NK-92 treated with Interleukin-12 subunit alpha and Interleukin-12 subunit beta, amount 100 ng/mL, for 24 hours (cell line): ENCODE results near the gene LY86.

Experiments
- DNase-seq: peaks from one replicate; lab custom pipeline; 2025; lab: John Stamatoyannopoulos, UW

LY86 gene

DNA sequence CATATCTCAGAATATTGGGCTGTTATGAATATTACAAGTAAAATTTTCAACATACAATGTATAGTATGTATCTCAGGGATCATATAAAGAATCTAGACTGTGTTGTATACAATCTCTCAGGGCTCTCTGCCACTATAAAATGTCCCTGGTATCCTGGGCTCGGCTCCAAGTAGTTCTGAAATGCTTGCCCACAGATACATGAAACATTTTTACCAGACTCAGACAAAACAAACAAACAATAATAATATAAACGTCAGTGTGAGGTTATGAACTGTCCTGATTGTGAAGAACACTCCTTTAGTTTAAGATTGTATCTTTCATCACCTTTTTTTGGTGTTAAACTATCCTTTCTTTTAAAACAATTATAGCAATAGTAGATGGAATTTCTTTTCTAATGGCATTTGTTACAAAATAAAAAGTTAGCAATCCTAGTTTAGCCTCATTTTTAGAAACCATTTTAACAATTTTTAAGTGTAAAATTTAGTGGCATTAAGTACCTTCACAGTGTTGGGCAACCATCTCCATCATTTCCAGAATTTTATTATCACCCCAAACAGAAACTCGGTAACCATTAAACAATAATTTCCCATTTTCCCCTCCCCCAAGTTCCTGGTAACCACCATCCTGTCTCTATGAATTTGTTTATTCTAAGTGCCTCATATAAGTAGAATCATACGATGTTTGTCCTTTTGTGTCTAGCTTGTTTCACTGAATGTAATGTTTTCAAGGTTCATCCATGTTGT is 17.4 kb upstream of the LY86 start:
- no peak for DNase-seq

DNA sequence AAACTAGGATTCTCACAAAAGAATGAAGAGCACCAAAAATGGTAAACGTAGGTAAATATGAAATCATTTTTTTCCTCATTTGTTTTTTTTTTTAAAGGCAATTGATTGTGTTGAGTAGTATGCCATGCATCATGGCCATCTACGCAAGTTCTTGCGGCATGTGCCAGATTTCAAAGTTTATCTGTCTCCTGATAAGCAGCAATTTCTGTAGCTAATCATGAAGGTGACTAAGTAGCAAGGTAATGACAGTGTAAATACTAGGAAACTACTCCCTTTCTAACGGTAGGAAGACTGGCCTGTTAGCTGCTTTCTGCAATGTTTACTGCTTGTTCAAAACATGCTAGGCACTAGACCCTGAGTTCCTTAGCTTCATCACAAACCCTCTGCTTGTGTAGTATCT is 13.4 kb upstream of the LY86 start:
- DNase-seq: no peak

DNA sequence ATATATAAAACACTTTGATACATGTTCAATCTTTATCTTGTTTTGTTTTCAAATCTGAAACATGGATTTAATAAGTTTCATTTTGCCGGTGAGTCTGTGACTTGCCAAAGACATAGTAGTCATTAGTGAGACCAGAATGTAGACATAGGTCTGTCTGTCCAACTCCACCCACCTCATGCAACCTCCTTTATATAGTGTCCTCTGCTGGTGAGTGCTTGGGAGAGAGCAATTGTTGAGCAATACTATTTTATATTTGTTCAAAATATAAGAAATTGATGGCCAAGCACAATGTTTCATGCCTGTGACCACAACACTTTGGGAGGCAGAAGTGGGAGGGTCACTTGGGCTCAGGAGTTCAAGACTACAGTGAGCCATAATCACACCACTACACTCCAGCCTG is 10.8 kb upstream of the LY86 start:
- DNase-seq: no peak

DNA sequence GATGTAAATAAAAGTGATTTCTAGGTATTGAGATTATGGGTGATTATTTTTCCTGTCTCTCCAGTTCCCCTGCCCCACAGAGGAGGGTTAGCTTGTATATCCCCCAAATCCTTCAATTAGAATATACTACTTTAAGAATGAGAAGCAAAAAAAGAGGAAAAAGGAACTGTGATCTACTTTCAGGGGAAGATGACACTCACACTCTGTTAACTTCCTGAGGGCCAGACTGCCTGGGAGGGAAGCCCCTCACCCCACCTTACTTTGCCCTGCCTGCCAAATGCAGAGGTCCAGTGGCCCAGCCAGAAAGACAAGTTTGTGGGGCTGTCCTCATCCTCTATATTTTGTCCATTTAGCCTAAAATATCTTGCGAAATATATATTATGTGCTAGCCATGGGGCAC is 9.2 kb upstream of the LY86 start:
- DNase-seq: no peak

DNA sequence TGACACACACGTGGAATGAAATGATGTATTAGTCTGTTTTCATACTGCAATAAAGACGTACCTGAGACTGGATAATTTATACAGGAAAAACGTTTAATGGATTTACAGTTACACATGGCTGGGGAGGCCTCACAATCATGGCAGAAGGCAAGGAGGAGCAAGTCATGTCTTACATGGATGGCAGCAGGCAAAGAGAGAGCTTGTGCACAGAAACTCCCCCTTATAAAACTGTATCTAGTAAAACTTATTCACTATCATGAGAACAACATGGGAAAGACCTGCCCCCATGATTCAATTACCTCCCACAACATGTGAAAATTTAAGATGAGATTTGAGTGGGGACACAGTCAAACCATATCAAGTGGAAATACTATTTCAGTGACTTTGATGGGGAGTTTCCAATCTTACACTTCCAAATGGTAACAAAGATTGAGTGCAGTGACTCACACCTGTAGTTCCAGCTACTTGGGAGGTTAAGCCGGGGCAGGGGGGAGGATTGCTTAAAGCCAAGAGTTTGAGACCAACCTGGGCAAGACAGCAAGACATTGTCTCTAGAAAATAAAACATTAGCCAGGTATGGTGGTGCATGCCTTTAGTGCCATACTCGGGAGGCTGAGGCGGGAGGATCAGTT is 8.2 kb upstream of the LY86 start:
- no peak for DNase-seq

DNA sequence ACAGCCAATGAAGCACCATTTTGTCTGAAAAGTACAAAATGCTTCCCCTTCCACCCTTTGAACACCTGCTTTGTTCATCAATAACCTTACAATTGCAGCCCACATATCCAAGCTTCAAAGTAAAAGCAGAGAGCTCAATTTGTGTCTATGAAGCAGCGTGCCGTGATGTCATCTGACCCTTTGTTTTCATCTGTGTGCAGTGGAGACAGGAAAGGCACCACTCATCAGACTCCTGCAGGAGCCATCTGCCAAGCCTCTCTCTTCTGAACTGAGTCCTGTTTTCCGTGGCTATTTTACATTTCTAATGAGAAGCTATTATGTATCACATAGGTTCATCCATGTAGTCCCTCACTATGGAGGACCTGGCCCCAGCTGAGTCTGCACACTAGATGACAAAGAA is 7.5 kb upstream of the LY86 start:
- no peak for DNase-seq

DNA sequence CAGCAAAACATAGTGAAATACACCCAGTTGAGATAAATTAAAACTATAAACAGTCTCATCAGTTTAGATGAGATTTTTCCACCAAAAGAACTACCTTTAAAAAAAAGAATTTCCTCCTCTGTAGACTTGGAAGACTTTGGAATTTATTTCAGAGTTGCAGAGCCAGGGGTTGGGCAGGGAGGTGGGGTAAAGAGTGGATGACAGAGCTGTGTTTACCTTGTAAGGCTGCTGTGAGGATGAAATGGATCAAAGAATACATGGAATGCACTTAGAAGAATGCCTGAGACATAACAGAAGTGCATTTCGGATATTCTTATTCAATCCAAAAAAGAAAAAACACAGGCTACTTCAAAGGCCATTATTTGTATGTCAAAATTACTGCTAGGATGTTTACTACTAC is 6.4 kb upstream of the LY86 start:
- DNase-seq: no peak

DNA sequence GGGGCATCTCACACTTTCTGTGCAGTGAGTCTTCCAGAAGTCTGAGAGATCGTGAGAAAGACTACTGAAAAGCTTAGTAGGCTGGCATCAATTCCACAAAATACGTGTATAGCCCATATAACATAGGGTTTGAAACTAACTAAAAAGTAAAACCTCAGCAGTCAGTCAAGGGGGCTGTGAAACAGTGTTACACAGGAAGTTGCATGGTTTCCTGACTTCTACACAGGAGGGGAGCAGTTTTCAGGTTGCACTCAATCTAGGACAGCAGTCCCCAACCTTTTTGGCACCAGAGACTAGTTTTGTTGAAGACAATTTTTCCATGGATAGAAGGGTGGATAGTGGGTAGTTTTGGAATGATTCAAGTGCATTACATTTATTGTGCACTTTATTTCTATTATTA is 4.7 kb upstream of the LY86 start:
- DNase-seq: no peak

DNA sequence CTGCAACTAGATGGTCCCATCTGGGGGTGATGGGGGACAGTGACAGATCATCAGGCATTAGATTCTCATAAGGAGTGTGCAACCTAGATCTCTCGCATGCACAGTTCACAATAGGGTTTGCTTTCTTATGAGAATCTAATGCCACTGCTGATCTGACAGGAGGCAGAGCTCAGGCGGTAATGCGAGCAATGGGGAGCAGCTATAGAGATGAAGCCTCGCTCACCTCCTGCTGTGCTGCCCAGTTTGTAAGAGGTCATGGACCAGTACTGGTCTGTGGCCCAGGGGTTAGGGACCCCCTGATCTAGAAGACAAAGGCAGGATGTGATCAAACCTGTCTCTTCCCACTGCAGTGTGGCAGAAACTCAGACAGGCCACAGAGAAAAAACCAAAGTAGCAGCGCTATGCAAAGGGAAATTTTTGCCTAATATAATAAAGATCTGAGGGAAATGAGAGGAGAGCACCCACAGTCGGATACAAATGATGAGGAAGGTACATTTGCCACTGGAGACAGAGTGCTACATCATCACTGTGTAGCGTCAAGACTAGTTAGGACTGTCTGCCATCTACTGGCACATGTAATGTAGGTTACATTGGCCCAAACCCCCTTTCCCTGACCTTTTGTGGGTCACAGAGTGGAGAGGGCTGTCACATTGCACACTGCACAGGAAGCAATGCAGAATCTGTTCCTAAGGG is 4.1 kb upstream of the LY86 start:
- DNase-seq: no peak

DNA sequence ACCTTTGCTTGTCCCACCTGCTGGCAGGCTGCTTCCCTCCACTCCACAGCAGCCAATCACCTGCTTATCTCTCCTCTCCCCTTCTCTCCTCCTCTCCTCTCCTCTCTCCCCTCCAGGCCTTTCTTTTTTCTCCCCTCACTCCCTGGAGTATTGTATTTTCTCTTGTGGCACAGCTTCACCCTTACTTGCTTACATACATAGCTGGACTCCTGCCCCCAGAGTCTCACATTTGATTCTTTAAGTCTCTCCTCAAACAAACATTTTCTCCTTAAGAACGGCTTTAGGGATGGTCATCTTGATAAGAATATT is 3.6 kb upstream of the LY86 start:
- DNase-seq: no peak

DNA sequence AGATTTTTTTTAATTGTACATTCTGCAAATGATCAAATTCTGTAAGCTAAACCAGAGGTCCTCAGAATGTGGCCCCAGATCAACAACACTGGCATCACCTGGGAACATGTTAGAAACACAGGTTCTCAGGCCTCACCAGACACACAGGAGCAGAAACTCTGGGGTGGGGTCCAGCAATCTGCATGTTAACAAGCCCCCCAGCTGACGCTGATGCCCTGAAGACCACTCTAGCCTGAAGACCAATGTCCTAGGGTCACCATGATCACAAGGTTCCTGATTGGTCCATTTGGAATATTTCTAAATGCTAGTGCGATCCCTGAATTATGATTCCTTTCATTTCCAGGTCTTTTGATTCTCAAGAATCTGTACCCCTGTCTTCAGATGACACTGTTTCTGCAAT is 2.4 kb upstream of the LY86 start:
- no peak for DNase-seq

DNA sequence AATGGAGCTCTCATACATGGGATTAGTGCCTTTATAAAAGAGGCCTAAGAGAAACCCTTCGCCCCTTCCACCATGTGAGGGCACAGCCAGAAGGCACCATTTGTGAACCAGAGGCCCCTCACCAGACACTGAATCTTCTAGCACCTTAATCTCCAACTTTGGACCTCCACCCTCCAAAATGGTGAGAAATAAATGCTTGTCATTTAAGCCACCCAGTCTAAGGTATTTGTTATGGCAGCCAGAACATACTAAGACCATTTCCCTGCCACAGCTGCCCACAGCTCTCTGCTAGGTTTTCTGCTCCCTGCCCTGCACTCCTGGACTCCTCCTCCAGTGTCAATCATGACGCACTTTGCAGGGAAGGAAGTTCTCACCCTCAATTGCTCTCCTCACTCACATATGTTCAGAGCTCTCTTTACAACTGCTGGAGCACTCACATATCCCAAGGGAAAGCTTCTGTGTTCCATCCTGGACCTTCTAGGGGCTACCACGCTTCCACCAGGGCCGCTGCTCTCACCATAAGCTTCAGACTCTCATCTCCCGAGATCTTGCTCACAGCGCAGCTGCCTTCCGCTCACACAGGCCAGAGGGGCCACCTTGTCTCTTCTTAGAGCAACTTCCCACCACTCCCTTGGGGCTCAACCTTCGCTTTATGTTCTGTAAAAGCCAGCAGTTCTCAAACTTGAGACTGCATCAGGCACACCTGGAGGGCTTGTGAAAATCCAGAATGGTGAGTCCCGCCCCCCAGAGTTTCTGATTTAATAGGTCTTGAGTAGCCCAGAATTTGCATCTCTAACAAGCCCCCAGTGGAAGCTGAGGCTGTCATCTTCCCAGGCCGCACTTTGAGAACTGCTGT is 1.6 kb upstream of the LY86 start:
- no peak for DNase-seq

DNA sequence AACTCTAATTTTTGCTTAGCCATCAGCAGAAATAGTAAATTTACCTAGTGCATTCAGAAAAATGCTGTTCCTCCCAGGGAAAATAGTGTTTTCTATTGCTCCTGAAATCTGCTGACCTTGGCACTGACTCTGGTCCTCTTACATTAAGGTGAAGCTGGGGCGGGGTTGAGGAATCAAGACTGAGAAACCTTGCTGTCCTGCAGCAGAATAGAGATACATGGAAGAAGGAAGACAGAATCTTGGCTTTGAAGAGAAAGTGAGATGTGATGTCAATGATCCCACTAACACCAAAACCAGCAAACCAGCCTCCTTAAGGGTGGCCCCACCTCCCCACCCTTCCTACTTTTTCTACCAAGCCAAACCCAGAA is 840 bp upstream of the LY86 start:
- DNase-seq: no peak

DNA sequence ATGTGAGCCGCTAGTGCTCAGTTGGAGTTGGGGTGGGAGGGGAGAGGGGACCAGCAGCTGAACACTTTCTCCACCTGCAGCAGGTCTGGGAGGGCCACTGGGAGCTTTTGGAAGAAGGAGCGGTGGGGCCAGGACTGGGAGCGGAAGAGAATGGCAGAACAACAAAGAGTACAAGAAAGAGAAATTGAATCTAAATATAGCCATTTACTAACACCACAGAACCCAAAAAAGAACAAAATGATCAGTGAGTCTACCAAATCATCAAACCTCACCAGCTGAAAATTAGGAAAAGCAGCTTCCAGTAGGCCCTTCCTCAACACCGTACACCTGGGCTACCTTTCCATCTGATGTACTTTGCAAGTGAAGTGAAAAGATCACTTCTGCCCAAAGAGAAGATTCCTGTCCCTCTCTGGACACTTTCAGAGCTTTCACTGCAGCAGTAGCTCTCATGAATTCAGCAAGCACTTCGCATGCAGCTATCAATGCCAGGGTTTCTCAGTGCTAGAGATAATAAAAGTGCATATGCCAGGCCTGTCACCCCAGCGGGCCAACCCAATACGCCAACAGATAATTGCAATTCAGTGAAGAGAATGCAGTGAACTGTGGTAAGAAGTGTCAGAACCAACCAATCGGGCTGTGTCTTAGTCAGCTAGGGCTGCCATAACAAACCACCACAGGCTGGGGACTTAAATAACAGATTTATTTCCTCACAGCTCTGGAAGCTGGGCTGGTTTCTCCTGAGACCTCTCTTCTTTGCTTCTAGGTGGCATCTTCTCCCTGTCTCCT is 597 bp downstream of the LY86 start:
- no peak for DNase-seq

DNA sequence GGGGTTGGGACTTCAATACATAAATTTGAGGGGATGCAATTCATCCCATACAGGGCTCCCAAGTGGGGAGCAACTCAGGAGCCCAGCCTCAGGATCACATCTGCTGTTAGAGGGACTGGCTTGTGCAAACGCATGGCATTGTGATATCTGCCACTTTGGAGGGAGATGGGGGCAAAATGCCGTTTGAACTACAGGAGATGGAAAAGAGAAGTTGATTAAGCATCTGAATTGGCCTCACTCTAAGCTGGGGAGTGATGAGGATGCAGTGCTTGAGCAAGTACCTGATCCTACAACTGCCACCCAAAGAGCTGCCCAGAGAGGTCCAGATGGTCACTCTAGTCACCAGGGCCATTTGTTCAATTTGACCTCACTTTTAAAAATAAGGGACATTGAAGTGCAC is 2.0 kb downstream of the LY86 start:
- no peak for DNase-seq

DNA sequence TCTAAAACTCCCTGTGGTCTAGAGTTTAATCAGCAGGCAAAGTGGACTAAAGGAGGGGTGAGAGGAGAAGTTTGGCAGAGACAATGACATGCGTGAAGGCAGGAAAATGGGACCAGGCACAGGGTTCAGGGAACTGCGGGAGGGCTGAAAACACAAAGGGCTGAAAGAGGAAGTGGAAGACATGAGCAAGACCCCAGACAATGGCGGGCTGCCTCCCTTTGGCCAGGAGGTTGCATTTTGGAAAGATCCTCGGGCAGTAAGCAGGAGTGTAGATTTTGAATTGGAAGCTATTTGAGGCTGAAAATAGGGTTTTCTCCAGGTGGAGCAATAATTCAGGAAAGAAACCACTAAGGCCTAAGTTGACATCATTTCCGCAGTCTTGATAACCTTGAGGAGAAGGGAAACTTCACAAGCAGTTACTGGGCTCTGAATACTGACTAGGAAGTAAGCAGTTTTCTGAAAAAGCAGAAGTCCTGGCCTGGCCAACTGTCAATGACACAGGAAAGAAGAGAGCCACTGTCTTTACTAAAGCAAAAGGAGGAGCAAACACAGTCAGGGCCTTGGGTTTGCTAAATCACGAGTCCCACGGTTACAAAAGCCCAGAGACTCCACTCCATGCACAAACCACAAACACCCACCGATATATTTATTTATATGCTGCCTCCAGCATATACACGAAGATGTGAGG is 3.4 kb downstream of the LY86 start:
- DNase-seq: no peak

DNA sequence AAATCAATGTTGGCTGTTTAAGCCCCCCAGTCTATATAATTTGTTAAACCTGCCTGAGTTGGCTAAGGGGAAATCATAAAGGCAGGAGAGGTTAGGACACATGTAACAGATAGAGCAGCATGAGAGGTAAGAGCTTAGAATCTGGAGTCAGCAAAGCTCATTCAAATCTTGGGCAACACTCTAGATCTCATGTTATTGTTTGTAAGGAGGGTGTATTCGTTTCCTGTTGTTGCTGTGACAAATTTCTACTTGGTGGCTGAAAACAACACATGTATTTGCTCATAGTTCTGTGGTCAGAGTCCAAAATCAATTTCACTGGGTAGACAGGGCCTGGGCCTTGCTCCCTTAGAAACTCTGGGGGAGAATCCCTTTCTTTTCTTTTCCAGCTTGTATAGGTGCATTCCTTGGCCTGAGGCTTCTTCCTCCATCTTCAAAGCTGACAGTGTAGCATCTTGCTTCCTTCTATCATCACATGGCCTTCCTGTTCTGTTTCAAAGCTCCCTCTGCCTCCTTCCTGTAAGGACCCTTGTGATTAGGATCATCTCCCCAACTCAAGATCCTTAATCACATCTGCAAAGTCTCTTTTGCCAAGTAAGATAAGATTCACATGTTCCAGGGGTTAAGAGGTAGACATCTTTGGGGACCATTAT is 4.4 kb downstream of the LY86 start:
- DNase-seq: no peak

DNA sequence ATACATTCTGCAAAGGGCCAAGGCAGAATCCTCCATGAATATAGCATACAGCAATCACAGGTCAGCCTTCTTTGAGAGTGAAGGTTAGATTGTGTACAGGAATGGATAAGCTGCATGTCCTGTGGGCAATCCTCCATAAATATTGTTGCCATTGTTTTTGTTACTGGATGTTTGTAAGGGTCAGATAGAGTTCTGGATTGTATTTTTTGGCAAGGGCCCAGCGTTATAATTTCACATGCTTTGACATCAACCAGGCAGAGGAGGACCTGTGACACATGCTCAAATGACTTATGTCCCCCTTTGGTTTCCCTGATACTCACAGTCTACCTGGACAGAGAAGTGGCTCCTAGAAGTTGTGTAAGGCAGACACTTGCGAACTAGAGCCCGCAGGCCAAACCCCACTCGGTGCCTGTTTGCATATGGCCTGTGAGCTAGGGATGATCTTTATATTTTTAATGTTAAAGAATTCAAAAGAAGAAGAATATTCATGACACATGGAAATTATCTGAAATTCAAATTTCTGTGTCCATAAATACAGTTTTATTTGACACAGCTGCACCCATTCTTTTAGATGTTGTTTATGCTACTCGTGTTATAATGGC is 5.4 kb downstream of the LY86 start:
- no peak for DNase-seq

DNA sequence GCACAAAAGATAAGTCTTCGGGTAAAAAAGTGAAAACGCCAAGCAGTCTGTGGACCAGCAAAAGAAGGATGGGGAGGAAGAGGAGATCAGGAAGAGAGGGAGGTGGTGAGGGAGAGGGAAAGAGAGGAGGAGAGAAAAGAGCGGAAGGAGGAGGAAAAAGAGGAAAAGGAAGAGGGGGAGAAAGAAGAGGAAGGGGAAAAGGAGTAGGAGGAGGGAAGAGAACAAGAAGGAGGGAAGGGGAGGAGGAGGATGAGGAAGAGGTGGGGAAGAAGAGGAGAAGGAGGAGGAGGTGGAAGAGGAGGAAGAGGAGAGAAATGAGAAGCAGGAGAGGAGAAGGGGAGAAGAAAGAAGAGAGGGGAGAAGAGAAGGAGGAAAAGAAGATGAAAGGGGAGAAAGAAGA is 6.5 kb downstream of the LY86 start:
- DNase-seq: no peak

DNA sequence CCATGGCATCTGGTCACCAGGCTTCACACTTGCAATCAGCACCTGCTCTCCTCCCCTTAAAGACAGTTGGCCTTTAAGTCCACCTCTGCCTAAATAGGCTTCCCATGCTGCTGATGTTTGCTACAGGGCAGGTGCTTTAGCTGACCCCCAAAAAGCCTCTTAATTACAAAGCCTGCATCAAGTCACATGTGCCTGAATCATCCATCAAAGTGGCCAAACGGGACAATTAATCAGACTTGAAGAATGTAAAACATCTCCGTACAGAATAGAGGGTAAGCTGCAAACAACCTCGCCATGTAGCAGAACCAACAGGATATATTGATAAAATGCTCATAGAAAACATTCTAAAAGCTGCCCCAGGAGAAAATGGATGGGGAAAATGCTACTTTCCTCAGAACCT is 7.4 kb downstream of the LY86 start:
- DNase-seq: no peak
